ENCODE results near the gene ARL16. TPM values are rescaled to one million over a fixed set of nuclear protein-coding genes. Genes with fewer than 3 reads are reported as not detected.

Gene ARL16
- total RNA-seq, 1 experiment from 2014 or later = 47.5 TPM

DNA sequence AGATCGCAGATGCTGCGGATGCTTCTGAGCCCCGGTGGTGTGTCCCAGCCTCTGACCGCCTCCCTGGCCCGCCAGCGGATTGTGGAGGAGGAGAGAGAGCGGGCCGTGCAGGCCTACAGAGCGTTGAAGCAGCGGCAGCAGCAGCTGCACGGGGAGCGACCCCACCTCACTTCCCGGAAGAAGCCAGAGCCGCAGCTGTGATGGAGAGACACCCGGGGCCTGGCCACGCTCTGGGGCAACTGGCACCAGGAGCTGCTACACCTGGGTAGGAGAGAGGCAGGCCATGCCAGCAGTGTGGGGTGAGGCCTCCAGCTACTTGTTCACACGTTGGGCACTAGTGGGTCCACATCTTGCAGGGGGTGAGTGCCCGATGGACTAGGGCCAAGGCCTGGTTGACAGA lies 11.1 kb downstream of the ARL16 start:
- intact Hi-C loops (cut with micrococcal nuclease) = no loop called here
- POLR2A ChIA-PET = interaction anchor here (0.7 kb wide), 1 partner anchor 11 kb away, joined by 3 read pairs; the partner anchor contains the start of genes ARL16 and HGS
- H3K27me3 ChIP-seq (ENCODE audit: insufficient read depth, low read length) = no peaks in the 10 kb centered on the region
- RAD21 ChIA-PET (ENCODE audit: low non-redundant PET in 1 of 2, low total read pairs in 2 of 2, uncharacterized antibody in 2 of 2, unreplicated experiment in 2 of 2) = no interaction called here
- H3K9me2 ChIP-seq (ENCODE audit: insufficient read depth) = no peaks in the 10 kb centered on the region
- no peaks in the 10 kb centered on the region for H3K9me3 ChIP-seq (ENCODE audit: control insufficient read depth in 1 of 2, insufficient read depth in 1 of 2, low read depth in 1 of 2, low read length in 2 of 2)
- ATAC-seq (no peak), DNase-seq (ENCODE audit: low read depth, low spot score) (no peak)
- H2AFZ ChIP-seq (ENCODE audit: low read depth, low read length, poor library complexity, severe bottlenecking) = no peak overlapping the region
- H3K27ac ChIP-seq (ENCODE audit: low read depth, low read length) = no peak overlapping the region
- H3K36me3 ChIP-seq (ENCODE audit: control insufficient read depth in 1 of 2, insufficient read depth in 2 of 2, low read length in 2 of 2) = peaks cover 40 to 59% of the 10 kb centered on the region in 2 experiments
- peaks cover 9% of the 10 kb centered on the region in 2 experiments for H3K4me1 ChIP-seq (ENCODE audit: control insufficient read depth in 1 of 2, insufficient read depth in 2 of 2, low read length in 2 of 2)
- peaks cover 3% of the 10 kb centered on the region; the same call in 1 of the 2 replicates for H4K20me1 ChIP-seq (ENCODE audit: insufficient read depth)
- no peak overlapping the region for H3K4me3 ChIP-seq (replicated peaks in 1 of 2; ENCODE audit: low read depth in 1 of 2, low read length in 2 of 2)
- CTCF ChIA-PET = no interaction called here
- H3K79me2 ChIP-seq (ENCODE audit: insufficient read depth, low read length) = peaks cover 53% of the 10 kb centered on the region
- no peak overlapping the region for H3K4me2 ChIP-seq (ENCODE audit: low read length)
- no TSS peak for BruUV-seq (replicated peaks)
- H3K9ac ChIP-seq (ENCODE audit: low read length) = no peak overlapping the region
- TF ChIP-seq, protein P1, sequence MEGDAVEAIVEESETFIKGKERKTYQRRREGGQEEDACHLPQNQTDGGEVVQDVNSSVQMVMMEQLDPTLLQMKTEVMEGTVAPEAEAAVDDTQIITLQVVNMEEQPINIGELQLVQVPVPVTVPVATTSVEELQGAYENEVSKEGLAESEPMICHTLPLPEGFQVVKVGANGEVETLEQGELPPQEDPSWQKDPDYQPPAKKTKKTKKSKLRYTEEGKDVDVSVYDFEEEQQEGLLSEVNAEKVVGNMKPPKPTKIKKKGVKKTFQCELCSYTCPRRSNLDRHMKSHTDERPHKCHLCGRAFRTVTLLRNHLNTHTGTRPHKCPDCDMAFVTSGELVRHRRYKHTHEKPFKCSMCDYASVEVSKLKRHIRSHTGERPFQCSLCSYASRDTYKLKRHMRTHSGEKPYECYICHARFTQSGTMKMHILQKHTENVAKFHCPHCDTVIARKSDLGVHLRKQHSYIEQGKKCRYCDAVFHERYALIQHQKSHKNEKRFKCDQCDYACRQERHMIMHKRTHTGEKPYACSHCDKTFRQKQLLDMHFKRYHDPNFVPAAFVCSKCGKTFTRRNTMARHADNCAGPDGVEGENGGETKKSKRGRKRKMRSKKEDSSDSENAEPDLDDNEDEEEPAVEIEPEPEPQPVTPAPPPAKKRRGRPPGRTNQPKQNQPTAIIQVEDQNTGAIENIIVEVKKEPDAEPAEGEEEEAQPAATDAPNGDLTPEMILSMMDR (IDR thresholded peaks at IDR 0.05 in 2 of 3, conservative IDR thresholded peaks at IDR 0.05 in 1 of 3; ENCODE audit: borderline replicate concordance in 1 of 3, insufficient read depth in 1 of 3, low read depth in 2 of 3, low read length in 2 of 3) = no peak
- TF ChIP-seq EZH2 (IDR thresholded peaks at IDR 0.05) = no peak
- TF ChIP-seq, protein P2, sequence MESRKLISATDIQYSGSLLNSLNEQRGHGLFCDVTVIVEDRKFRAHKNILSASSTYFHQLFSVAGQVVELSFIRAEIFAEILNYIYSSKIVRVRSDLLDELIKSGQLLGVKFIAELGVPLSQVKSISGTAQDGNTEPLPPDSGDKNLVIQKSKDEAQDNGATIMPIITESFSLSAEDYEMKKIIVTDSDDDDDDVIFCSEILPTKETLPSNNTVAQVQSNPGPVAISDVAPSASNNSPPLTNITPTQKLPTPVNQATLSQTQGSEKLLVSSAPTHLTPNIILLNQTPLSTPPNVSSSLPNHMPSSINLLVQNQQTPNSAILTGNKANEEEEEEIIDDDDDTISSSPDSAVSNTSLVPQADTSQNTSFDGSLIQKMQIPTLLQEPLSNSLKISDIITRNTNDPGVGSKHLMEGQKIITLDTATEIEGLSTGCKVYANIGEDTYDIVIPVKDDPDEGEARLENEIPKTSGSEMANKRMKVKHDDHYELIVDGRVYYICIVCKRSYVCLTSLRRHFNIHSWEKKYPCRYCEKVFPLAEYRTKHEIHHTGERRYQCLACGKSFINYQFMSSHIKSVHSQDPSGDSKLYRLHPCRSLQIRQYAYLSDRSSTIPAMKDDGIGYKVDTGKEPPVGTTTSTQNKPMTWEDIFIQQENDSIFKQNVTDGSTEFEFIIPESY (IDR thresholded peaks at IDR 0.05; ENCODE audit: extremely low read depth, insufficient replicate concordance, low read length) = no peak
- TF ChIP-seq ZNF274 (IDR thresholded peaks at IDR 0.05; ENCODE audit: low read depth, low read length) = no peak
- TF ChIP-seq CBX3 (IDR thresholded peaks at IDR 0.05; ENCODE audit: low read depth) = no peak
- TF ChIP-seq POLR2A (IDR thresholded peaks at IDR 0.05; ENCODE audit: borderline replicate concordance, extremely low read depth, insufficient read depth, insufficient read length) = no peak
- TF ChIP-seq ELF1 (IDR thresholded peaks at IDR 0.05; ENCODE audit: borderline replicate concordance, low read depth) = no peak
- TF ChIP-seq YY1 (IDR thresholded peaks at IDR 0.05; ENCODE audit: extremely low read depth, insufficient replicate concordance, low read depth, low read length) = no peak
- TF ChIP-seq SP1 (IDR thresholded peaks at IDR 0.05; ENCODE audit: low read depth) = no peak
- TF ChIP-seq, protein P3, sequence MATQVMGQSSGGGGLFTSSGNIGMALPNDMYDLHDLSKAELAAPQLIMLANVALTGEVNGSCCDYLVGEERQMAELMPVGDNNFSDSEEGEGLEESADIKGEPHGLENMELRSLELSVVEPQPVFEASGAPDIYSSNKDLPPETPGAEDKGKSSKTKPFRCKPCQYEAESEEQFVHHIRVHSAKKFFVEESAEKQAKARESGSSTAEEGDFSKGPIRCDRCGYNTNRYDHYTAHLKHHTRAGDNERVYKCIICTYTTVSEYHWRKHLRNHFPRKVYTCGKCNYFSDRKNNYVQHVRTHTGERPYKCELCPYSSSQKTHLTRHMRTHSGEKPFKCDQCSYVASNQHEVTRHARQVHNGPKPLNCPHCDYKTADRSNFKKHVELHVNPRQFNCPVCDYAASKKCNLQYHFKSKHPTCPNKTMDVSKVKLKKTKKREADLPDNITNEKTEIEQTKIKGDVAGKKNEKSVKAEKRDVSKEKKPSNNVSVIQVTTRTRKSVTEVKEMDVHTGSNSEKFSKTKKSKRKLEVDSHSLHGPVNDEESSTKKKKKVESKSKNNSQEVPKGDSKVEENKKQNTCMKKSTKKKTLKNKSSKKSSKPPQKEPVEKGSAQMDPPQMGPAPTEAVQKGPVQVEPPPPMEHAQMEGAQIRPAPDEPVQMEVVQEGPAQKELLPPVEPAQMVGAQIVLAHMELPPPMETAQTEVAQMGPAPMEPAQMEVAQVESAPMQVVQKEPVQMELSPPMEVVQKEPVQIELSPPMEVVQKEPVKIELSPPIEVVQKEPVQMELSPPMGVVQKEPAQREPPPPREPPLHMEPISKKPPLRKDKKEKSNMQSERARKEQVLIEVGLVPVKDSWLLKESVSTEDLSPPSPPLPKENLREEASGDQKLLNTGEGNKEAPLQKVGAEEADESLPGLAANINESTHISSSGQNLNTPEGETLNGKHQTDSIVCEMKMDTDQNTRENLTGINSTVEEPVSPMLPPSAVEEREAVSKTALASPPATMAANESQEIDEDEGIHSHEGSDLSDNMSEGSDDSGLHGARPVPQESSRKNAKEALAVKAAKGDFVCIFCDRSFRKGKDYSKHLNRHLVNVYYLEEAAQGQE (IDR thresholded peaks at IDR 0.05; ENCODE audit: low read depth) = no peak
- TF ChIP-seq CEBPB (IDR thresholded peaks at IDR 0.05; ENCODE audit: low read depth) = no peak
